Karpas-422 (cell line): ENCODE measurements around the gene EN1. TPM values are rescaled to one million over a fixed set of nuclear protein-coding genes. Genes with fewer than 3 reads are reported as not detected.

ENCODE experiments used
- DNase-seq: peaks from one replicate; pipeline ENCODE4 v3.0.0-alpha.2; 2015
- H2AFZ ChIP-seq: fragments of 200-600 bp; sonication (generic); 2 replicates; pipeline ENCODE4 v1.6.1; 2014; ENCODE audit warnings: antibody characterized with exemption, low read length, mixed read lengths
- H3K27ac ChIP-seq: fragments of 200-600 bp; sonication (generic); 2 replicates; pipeline ENCODE4 v1.5.1; 2014; ENCODE audit warnings: mild to moderate bottlenecking, low read length, moderate library complexity
- H3K27me3 ChIP-seq: fragments of 200-600 bp; sonication (generic); 2 replicates; pipeline ENCODE4 v1.6.1; 2014; ENCODE audit warnings: low read length, mixed read lengths
- H3K36me3 ChIP-seq: fragments of 200-600 bp; sonication (generic); 2 replicates; pipeline ENCODE4 v1.6.1; 2014; ENCODE audit warnings: low read length, mixed read lengths; ENCODE audit not compliant: insufficient read depth
- H3K4me1 ChIP-seq: fragments of 200-600 bp; sonication (generic); 2 replicates; pipeline ENCODE4 v1.6.1; 2014; ENCODE audit warnings: mild to moderate bottlenecking, low read length, mixed read lengths
- H3K4me2 ChIP-seq: fragments of 200-600 bp; sonication (generic); 2 replicates; pipeline ENCODE4 v1.6.1; 2014; ENCODE audit warnings: low read length, low read depth, mild to moderate bottlenecking; ENCODE audit not compliant: poor library complexity, severe bottlenecking
- H3K4me3 ChIP-seq: fragments of 200-600 bp; sonication (generic); 2 replicates; pipeline ENCODE4 v1.5.1; 2014; ENCODE audit warnings: mild to moderate bottlenecking, antibody characterized with exemption, low read length, mixed read lengths
- H3K79me2 ChIP-seq: fragments of 200-600 bp; sonication (generic); 2 replicates; pipeline ENCODE4 v1.6.1; 2014; ENCODE audit warnings: mild to moderate bottlenecking, low read length, mixed read lengths
- H3K9ac ChIP-seq: fragments of 200-600 bp; sonication (generic); 2 replicates; pipeline ENCODE4 v1.6.0; 2014; ENCODE audit warnings: low read length
- H3K9me2 ChIP-seq: fragments of 200-600 bp; sonication (generic), shearing (Covaris generic); replicated peaks from 2 replicates; pipeline ENCODE4 v1.6.0; 2014; ENCODE audit warnings: mild to moderate bottlenecking, low read length, moderate library complexity; ENCODE audit not compliant: insufficient read depth
- H3K9me3 ChIP-seq: fragments of 300-700, 200-600 bp; sonication (generic); 2 replicates; pipeline ENCODE4 v1.6.1; 2014; ENCODE audit warnings: low read length, mixed read lengths
- H4K20me1 ChIP-seq: fragments of 200-600 bp; sonication (generic); 2 replicates; pipeline ENCODE4 v1.6.1; 2014; ENCODE audit warnings: mild to moderate bottlenecking, antibody characterized with exemption, low read length, low read depth; ENCODE audit not compliant: insufficient read depth
- total RNA-seq: library from RNA; depleted of rRNA; stranded (reverse); fragments of >200 nt; shearing (Covaris generic); gene quantifications from 2 replicates; pipeline ENCODE4 v1.2.3, GENCODE V29; 2014; ENCODE audit warnings: low replicate concordance

The EN1 gene
- total RNA-seq, 1 experiment from 2014 or later = not detected

DNA sequence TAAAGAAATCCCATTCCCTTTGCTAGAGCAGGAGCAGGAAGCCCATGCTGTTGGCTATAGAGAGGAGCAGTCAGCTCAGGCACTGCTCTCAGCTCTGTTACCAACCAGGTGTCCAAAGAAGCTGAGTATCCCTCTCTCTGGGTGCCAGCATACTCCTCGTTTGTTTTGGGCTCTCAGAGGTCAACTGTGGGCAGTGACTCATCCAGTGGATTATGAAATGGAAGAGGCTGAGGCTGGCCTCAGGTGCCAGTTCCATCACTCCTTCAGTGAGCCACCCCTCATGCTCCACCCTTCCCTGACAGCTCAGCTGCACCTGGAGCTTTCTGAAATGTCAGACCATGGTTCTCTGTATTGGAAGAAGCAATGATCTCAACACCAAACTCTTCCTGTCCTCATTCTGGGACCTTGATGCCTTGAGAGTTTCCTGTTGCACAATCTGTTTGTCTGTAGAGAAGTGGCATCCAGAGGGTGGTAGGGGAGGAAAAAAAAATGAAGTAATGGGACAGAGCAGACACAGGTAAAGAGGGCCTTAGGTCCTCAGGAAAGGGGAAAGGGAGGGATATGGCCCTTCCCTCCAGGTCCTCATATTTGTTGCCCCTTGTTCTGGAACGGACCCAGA, 31.2 kb upstream of the EN1 start:
- no peaks in the 10 kb centered on the region for H3K9me2 ChIP-seq
- no peak overlapping the region for H3K27ac ChIP-seq
- no peak overlapping the region for H3K4me3 ChIP-seq
- no peak for DNase-seq
- H3K9ac ChIP-seq = no peak overlapping the region
- H3K9me3 ChIP-seq = no peaks in the 10 kb centered on the region
- H3K27me3 ChIP-seq = no peaks in the 10 kb centered on the region
- H2AFZ ChIP-seq = no peak overlapping the region
- H3K79me2 ChIP-seq = no peaks in the 10 kb centered on the region
- H3K4me2 ChIP-seq = no peak overlapping the region
- no peaks in the 10 kb centered on the region for H4K20me1 ChIP-seq
- H3K4me1 ChIP-seq = peaks cover 4% of the 10 kb centered on the region; the same call in 1 of the 2 replicates
- H3K36me3 ChIP-seq = no peaks in the 10 kb centered on the region

DNA sequence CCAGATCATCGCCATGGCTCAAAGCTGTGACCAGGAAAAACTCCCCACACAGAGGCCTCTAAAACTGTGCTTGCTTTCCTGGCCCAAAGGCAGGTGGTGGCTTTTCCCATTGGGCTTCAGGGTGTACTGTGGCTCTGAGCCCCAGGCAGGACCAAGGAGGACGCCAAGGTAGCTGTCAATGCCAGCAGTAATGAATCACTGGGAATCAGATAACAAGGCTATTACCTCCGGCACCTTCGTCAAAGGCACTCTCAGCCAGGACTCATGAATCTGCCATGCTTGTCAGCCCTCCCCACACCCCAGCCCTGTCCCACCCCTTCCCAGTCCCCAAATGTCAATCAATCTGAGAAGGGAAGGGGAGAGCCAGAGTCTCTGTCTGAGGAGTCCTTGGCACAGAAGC, 27.9 kb upstream of the EN1 start:
- H3K4me2 ChIP-seq = no peak overlapping the region
- no peak overlapping the region for H3K9ac ChIP-seq
- H3K9me3 ChIP-seq = no peaks in the 10 kb centered on the region
- H3K79me2 ChIP-seq = no peaks in the 10 kb centered on the region
- no peak for DNase-seq
- H4K20me1 ChIP-seq = no peaks in the 10 kb centered on the region
- no peaks in the 10 kb centered on the region for H3K27me3 ChIP-seq
- H2AFZ ChIP-seq = no peak overlapping the region
- H3K4me3 ChIP-seq = no peak overlapping the region
- H3K4me1 ChIP-seq = no peaks in the 10 kb centered on the region
- no peak overlapping the region for H3K27ac ChIP-seq
- H3K36me3 ChIP-seq = no peaks in the 10 kb centered on the region
- H3K9me2 ChIP-seq = no peaks in the 10 kb centered on the region

- Histone ChIP-seq H4K20me1 (no peaks in the 10 kb centered on the region), H3K27me3 (no peaks in the 10 kb centered on the region), H3K9ac (no peak overlapping the region), H3K4me1 (no peaks in the 10 kb centered on the region), H3K27ac (no peak overlapping the region), H3K4me3 (no peak overlapping the region), H3K79me2 (no peaks in the 10 kb centered on the region), H2AFZ (no peak overlapping the region), H3K4me2 (no peak overlapping the region), H3K36me3 (no peaks in the 10 kb centered on the region), H3K9me3 (no peaks in the 10 kb centered on the region), H3K9me2 (no peaks in the 10 kb centered on the region)
- no peak for DNase-seq
Measured at GRCh38 chr2:118874324-118874723, 26.9 kb upstream of the EN1 start.

DNA sequence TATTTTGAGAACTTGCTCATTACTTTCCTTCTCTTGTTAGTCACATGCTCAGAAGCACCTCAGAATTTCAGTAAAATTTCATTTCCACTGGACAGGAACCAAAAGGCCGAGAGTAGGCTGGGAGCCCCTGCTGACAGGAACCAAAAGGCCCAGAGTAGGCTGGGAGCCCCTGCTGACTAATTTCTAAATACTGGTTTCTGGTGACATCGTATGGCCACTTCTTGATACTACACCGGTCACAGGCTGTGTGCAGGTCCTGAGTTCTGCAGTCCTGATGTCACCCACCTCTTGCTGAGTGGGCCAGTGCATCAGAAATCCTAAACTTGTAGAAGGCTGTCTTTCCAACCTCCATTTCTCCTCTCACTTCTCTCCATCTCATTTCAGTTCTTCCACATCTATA, 17.7 kb upstream of the EN1 start:
- Histone ChIP-seq H3K9me3 (no peaks in the 10 kb centered on the region), H3K4me1 (no peaks in the 10 kb centered on the region), H3K27me3 (no peaks in the 10 kb centered on the region), H3K27ac (no peak overlapping the region), H4K20me1 (no peaks in the 10 kb centered on the region), H3K4me3 (no peak overlapping the region), H3K9me2 (no peaks in the 10 kb centered on the region), H3K36me3 (no peaks in the 10 kb centered on the region), H3K9ac (no peak overlapping the region), H3K4me2 (no peak overlapping the region), H3K79me2 (no peaks in the 10 kb centered on the region), H2AFZ (no peak overlapping the region)
- DNase-seq = peak; percentile 76

DNA sequence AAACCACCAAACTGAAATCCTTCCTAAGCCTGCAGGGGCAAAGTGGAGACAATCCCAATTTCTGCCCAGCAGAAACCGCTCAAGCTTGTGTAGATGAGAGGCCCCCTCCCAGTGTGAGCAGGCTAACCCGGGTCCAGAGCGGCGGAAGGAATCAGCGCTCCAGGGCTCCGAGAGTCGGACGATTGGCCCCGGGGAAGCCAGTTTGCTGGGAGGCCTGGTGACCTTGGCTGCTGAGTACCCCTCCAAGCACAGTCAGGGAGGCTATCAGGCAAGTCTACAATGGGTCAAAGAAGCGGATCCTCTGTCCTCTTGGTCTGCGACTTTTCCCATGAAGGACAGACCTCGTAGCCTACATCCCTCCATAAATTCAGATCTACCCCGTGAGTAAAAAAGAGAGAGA, 16.8 kb upstream of the EN1 start:
- Histone ChIP-seq H3K9me2 (no peaks in the 10 kb centered on the region), H3K27me3 (no peaks in the 10 kb centered on the region), H3K79me2 (no peaks in the 10 kb centered on the region), H3K9me3 (no peaks in the 10 kb centered on the region), H3K9ac (no peak overlapping the region), H3K36me3 (no peaks in the 10 kb centered on the region), H3K4me2 (no peak overlapping the region), H4K20me1 (no peaks in the 10 kb centered on the region), H3K4me1 (no peaks in the 10 kb centered on the region), H2AFZ (no peak overlapping the region), H3K27ac (no peak overlapping the region), H3K4me3 (no peak overlapping the region)
- DNase-seq = no peak

GRCh38 chr2:118861731-118862130, 14.3 kb upstream of the EN1 start:
- H2AFZ ChIP-seq = no peak overlapping the region
- no peaks in the 10 kb centered on the region for H3K27me3 ChIP-seq
- H3K79me2 ChIP-seq = no peaks in the 10 kb centered on the region
- H4K20me1 ChIP-seq = no peaks in the 10 kb centered on the region
- no peaks in the 10 kb centered on the region for H3K9me3 ChIP-seq
- no peaks in the 10 kb centered on the region for H3K36me3 ChIP-seq
- H3K27ac ChIP-seq = no peak overlapping the region
- no peaks in the 10 kb centered on the region for H3K4me1 ChIP-seq
- no peaks in the 10 kb centered on the region for H3K9me2 ChIP-seq
- H3K4me3 ChIP-seq = no peak overlapping the region
- H3K4me2 ChIP-seq = no peak overlapping the region
- no peak overlapping the region for H3K9ac ChIP-seq
- DNase-seq = no peak

DNA sequence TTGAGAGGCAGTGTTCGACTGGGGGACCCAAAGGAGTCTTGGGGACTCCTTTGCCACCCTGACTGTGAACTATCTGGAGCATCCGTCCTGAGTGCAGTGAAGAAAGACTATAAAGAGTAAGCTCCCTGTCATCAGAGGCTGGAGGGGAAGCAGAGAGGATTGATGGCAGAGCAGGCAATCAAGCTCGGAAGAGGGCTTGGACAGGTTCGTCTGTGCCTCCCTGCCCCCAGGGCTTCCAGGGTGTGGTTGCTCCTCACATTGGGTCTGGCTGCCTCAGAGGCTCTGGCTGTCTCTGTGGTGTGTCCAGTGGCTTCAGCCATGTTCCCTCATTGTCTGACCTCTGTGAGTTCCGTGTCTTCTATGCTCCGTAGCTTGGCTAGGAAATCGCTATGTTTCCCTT, 13.8 kb upstream of the EN1 start:
- no peaks in the 10 kb centered on the region for H3K36me3 ChIP-seq
- no peak overlapping the region for H3K9ac ChIP-seq
- no peak overlapping the region for H3K27ac ChIP-seq
- H4K20me1 ChIP-seq = no peaks in the 10 kb centered on the region
- no peak overlapping the region for H3K4me3 ChIP-seq
- no peak overlapping the region for H3K4me2 ChIP-seq
- no peaks in the 10 kb centered on the region for H3K9me3 ChIP-seq
- no peaks in the 10 kb centered on the region for H3K79me2 ChIP-seq
- H2AFZ ChIP-seq = no peak overlapping the region
- no peaks in the 10 kb centered on the region for H3K9me2 ChIP-seq
- DNase-seq = no peak
- no peaks in the 10 kb centered on the region for H3K4me1 ChIP-seq
- H3K27me3 ChIP-seq = no peaks in the 10 kb centered on the region

DNA sequence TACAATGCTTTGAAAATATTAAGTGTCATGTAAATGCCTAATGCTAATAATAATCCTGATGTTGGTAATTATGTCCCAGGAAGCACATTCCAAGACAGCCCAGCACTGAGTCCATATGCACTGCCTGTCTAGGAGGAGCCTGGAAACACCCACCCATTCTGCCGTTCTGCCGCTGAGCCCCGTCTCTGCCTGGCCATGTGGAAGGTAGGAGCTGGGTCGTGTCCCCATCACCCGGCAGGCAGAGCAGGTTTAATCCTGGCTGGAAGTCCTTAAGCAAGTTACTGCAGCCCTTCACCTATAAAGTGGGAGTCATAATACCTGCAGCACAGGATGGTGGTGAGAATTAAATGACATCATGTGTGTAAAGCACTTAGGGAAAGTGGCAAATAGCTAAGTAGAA, 13.1 kb upstream of the EN1 start:
- no peaks in the 10 kb centered on the region for H3K27me3 ChIP-seq
- no peaks in the 10 kb centered on the region for H3K9me3 ChIP-seq
- no peak overlapping the region for H2AFZ ChIP-seq
- H3K27ac ChIP-seq = no peak overlapping the region
- no peak overlapping the region for H3K9ac ChIP-seq
- no peak overlapping the region for H3K4me3 ChIP-seq
- no peaks in the 10 kb centered on the region for H3K36me3 ChIP-seq
- H3K79me2 ChIP-seq = no peaks in the 10 kb centered on the region
- no peak overlapping the region for H3K4me2 ChIP-seq
- no peaks in the 10 kb centered on the region for H3K9me2 ChIP-seq
- H3K4me1 ChIP-seq = no peaks in the 10 kb centered on the region
- H4K20me1 ChIP-seq = no peaks in the 10 kb centered on the region
- DNase-seq = no peak
